ENCODE measurements around the gene GPM6B. TPM values are rescaled to one million over a fixed set of nuclear protein-coding genes. Genes with fewer than 3 reads are reported as not detected.

Gene GPM6B
- total RNA-seq, 6 donors from 2014 or later = 5.2 to 29.6 (median 21.8) TPM

- Histone ChIP-seq H3K9me3 (no peaks in the 10 kb centered on the region), H3K4me3 (no peak overlapping the region), H3K27me3 (no peaks in the 10 kb centered on the region), H3K27ac (no peak overlapping the region), H3K36me3 (peaks cover 0 to 46% (median 0%) of the 10 kb centered on the region in 4 donors), H3K4me1 (peaks cover 2 to 14% (median 9%) of the 10 kb centered on the region in 4 donors)
- 88 to 92% methylated on average over 4 of the region's 4 CpGs for WGBS, 2 donors
- no peak for TF ChIP-seq CTCF (IDR thresholded peaks at IDR 0.05)
- ATAC-seq (ENCODE audit: low FRiP score in 2 of 2) (no peak), DNase-seq (no peak)
Measured at GRCh38 chrX:13768939-13769338, 48.0 kb downstream of the GPM6B start.

GRCh38 chrX:13764765-13765164, 52.1 kb downstream of the GPM6B start:
- ATAC-seq (ENCODE audit: low FRiP score in 2 of 2) = peak in 1 of 2 donors; percentile 43
- peak overlapping the region in 3 of 4 donors; percentile 63 to 77 (median 69) for H3K27ac ChIP-seq
- WGBS, 2 donors = 48 to 63% methylated on average over 6 of the region's 6 CpGs
- DNase-seq = no peak
- no peak overlapping the region for H3K4me3 ChIP-seq
- peaks cover 0 to 40% (median 1%) of the 10 kb centered on the region in 4 donors for H3K36me3 ChIP-seq
- no peaks in the 10 kb centered on the region for H3K9me3 ChIP-seq
- H3K4me1 ChIP-seq = peaks cover 5 to 25% (median 20%) of the 10 kb centered on the region in 4 donors
- TF ChIP-seq CTCF (IDR thresholded peaks at IDR 0.05) (peak in 1 of 6 experiments; percentile 17), POLR2A (IDR thresholded peaks at IDR 0.05) (no peak)
- no peaks in the 10 kb centered on the region for H3K27me3 ChIP-seq

GRCh38 chrX:13764281-13764680, 52.6 kb downstream of the GPM6B start:
- WGBS, 2 donors = 19 to 46% methylated on average over 6 to 7 of the region's 7 CpGs
- H3K4me1 ChIP-seq = peaks cover 5 to 25% (median 20%) of the 10 kb centered on the region in 4 donors
- ATAC-seq (ENCODE audit: low FRiP score in 2 of 2) (no peak), DNase-seq (no peak)
- peak overlapping the region in 1 of 4 donors; percentile 5 for H3K4me3 ChIP-seq
- no peaks in the 10 kb centered on the region for H3K9me3 ChIP-seq
- H3K36me3 ChIP-seq = peaks cover 0 to 38% (median 2%) of the 10 kb centered on the region in 4 donors
- TF ChIP-seq POLR2A (IDR thresholded peaks at IDR 0.05) (no peak), EP300 (IDR thresholded peaks at IDR 0.05) (no peak), POLR2AphosphoS5 (IDR thresholded peaks at IDR 0.05) (no peak), CTCF (IDR thresholded peaks at IDR 0.05) (no peak)
- no peaks in the 10 kb centered on the region for H3K27me3 ChIP-seq
- peak overlapping the region; percentile 24 to 77 (median 66) for H3K27ac ChIP-seq

- no peak for ATAC-seq (ENCODE audit: low FRiP score in 2 of 2)
- no peaks in the 10 kb centered on the region for H3K27me3 ChIP-seq
- peaks cover 5 to 25% (median 20%) of the 10 kb centered on the region in 4 donors for H3K4me1 ChIP-seq
- peak overlapping the region; percentile 24 to 77 (median 48) for H3K27ac ChIP-seq
- peak in 1 of 2 donors; percentile 45 for DNase-seq
- 25 to 53% methylated on average over 5 to 8 of the region's 8 CpGs for WGBS, 2 donors
- no peaks in the 10 kb centered on the region for H3K9me3 ChIP-seq
- TF ChIP-seq CTCF (IDR thresholded peaks at IDR 0.05) (peak in 2 of 6 experiments; percentile 18 to 39), POLR2AphosphoS5 (IDR thresholded peaks at IDR 0.05) (peak in 1 of 2 donors; percentile 55), POLR2A (IDR thresholded peaks at IDR 0.05) (no peak), EP300 (IDR thresholded peaks at IDR 0.05) (peak in 1 of 4 donors; percentile 51)
- H3K36me3 ChIP-seq = peaks cover 0 to 35% (median 6%) of the 10 kb centered on the region in 4 donors
- peak overlapping the region in 1 of 4 donors; percentile 5 for H3K4me3 ChIP-seq
Measured at GRCh38 chrX:13763489-13763888, 53.4 kb downstream of the GPM6B start.
